Karpas-422 (cell line): Measurements from ENCODE around the gene RNPEP. TPM values are rescaled to one million over a fixed set of nuclear protein-coding genes. Genes with fewer than 3 reads are reported as not detected.
A peak's percentile ranks its signal among the peaks of the same experiment; 100 is the strongest.

Experiments
- DNase-seq: peaks from one replicate; pipeline ENCODE4 v3.0.0-alpha.2; 2015
- H2AFZ ChIP-seq: fragments of 200-600 bp; sonication (generic); 2 replicates; pipeline ENCODE4 v1.6.1; 2014; ENCODE audit warnings: antibody characterized with exemption, low read length, mixed read lengths
- H3K27ac ChIP-seq: fragments of 200-600 bp; sonication (generic); 2 replicates; pipeline ENCODE4 v1.5.1; 2014; ENCODE audit warnings: mild to moderate bottlenecking, low read length, moderate library complexity
- H3K27me3 ChIP-seq: fragments of 200-600 bp; sonication (generic); 2 replicates; pipeline ENCODE4 v1.6.1; 2014; ENCODE audit warnings: low read length, mixed read lengths
- H3K36me3 ChIP-seq: fragments of 200-600 bp; sonication (generic); 2 replicates; pipeline ENCODE4 v1.6.1; 2014; ENCODE audit warnings: low read length, mixed read lengths; ENCODE audit not compliant: insufficient read depth
- H3K4me1 ChIP-seq: fragments of 200-600 bp; sonication (generic); 2 replicates; pipeline ENCODE4 v1.6.1; 2014; ENCODE audit warnings: mild to moderate bottlenecking, low read length, mixed read lengths
- H3K4me2 ChIP-seq: fragments of 200-600 bp; sonication (generic); 2 replicates; pipeline ENCODE4 v1.6.1; 2014; ENCODE audit warnings: low read length, low read depth, mild to moderate bottlenecking; ENCODE audit not compliant: poor library complexity, severe bottlenecking
- H3K4me3 ChIP-seq: fragments of 200-600 bp; sonication (generic); 2 replicates; pipeline ENCODE4 v1.5.1; 2014; ENCODE audit warnings: mild to moderate bottlenecking, antibody characterized with exemption, low read length, mixed read lengths
- H3K79me2 ChIP-seq: fragments of 200-600 bp; sonication (generic); 2 replicates; pipeline ENCODE4 v1.6.1; 2014; ENCODE audit warnings: mild to moderate bottlenecking, low read length, mixed read lengths
- H3K9ac ChIP-seq: fragments of 200-600 bp; sonication (generic); 2 replicates; pipeline ENCODE4 v1.6.0; 2014; ENCODE audit warnings: low read length
- H3K9me2 ChIP-seq: fragments of 200-600 bp; sonication (generic), shearing (Covaris generic); replicated peaks from 2 replicates; pipeline ENCODE4 v1.6.0; 2014; ENCODE audit warnings: mild to moderate bottlenecking, low read length, moderate library complexity; ENCODE audit not compliant: insufficient read depth
- H3K9me3 ChIP-seq: fragments of 300-700, 200-600 bp; sonication (generic); 2 replicates; pipeline ENCODE4 v1.6.1; 2014; ENCODE audit warnings: low read length, mixed read lengths
- H4K20me1 ChIP-seq: fragments of 200-600 bp; sonication (generic); 2 replicates; pipeline ENCODE4 v1.6.1; 2014; ENCODE audit warnings: mild to moderate bottlenecking, antibody characterized with exemption, low read length, low read depth; ENCODE audit not compliant: insufficient read depth
- total RNA-seq: library from RNA; depleted of rRNA; stranded (reverse); fragments of >200 nt; shearing (Covaris generic); gene quantifications from 2 replicates; pipeline ENCODE4 v1.2.3, GENCODE V29; 2014; ENCODE audit warnings: low replicate concordance

RNPEP gene
- total RNA-seq, 1 experiment from 2014 or later: 49.2 TPM

DNA sequence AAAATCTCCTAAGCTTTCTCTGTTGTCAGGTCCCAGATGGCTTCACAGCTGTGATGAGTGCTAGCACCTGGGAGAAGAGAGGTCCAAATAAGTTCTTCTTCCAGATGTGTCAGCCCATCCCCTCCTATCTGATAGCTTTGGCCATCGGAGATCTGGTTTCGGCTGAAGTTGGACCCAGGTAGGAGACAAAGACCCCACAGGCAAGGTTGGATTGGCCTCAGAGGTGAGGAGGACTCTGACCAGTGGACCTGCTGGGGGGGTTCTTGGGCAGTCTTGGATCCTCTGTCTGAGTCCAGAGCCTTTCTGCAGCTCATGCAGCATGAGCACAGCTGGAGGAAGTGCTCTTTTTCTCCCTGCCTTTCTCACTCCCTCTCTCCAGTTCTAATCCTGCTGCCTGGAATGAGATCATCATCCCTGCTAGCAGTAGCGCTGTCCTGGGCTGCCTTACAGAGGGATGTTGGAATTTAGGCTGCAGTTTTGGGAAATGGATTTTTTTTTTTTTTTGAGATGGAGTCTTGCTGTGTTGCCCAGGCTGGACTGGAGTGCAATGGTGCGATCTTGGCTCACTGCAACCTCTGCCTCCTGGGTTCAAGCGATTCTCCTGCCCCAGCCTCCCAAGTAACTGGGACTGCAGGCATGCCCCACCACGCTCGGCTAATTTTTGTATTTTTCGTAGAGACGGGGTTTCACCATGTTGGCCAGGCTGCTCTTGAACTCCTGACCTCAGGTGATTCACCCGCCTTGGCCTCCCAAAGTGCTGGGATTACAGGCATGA lies 7.1 kb downstream of the RNPEP start:
- no peaks in the 10 kb centered on the region; the same call in 1 of the 2 replicates for H3K36me3 ChIP-seq
- H3K9ac ChIP-seq: no peak overlapping the region
- H3K4me2 ChIP-seq: no peak overlapping the region
- peaks cover 6% of the 10 kb centered on the region for H3K4me1 ChIP-seq
- no peaks in the 10 kb centered on the region for H3K27me3 ChIP-seq
- H3K9me2 ChIP-seq: no peaks in the 10 kb centered on the region
- H3K27ac ChIP-seq: no peak overlapping the region
- H4K20me1 ChIP-seq: no peaks in the 10 kb centered on the region
- H3K9me3 ChIP-seq: no peaks in the 10 kb centered on the region
- peaks cover 23% of the 10 kb centered on the region for H3K79me2 ChIP-seq
- H2AFZ ChIP-seq: no peak overlapping the region
- no peak overlapping the region for H3K4me3 ChIP-seq
- DNase-seq: no peak

- H3K27ac ChIP-seq: no peak overlapping the region
- H3K27me3 ChIP-seq: no peaks in the 10 kb centered on the region
- DNase-seq: no peak
- H3K4me3 ChIP-seq: no peak overlapping the region
- no peaks in the 10 kb centered on the region; the same call in 1 of the 2 replicates for H3K36me3 ChIP-seq
- H3K79me2 ChIP-seq: peaks cover 14% of the 10 kb centered on the region
- no peaks in the 10 kb centered on the region for H3K9me2 ChIP-seq
- H4K20me1 ChIP-seq: no peaks in the 10 kb centered on the region
- no peaks in the 10 kb centered on the region for H3K9me3 ChIP-seq
- H3K4me2 ChIP-seq: no peak overlapping the region
- no peak overlapping the region for H3K9ac ChIP-seq
- peaks cover 6% of the 10 kb centered on the region for H3K4me1 ChIP-seq
- no peak overlapping the region for H2AFZ ChIP-seq
These were observed 8.0 kb downstream of the RNPEP start for GRCh38 chr1:201990427-201990826.

DNA sequence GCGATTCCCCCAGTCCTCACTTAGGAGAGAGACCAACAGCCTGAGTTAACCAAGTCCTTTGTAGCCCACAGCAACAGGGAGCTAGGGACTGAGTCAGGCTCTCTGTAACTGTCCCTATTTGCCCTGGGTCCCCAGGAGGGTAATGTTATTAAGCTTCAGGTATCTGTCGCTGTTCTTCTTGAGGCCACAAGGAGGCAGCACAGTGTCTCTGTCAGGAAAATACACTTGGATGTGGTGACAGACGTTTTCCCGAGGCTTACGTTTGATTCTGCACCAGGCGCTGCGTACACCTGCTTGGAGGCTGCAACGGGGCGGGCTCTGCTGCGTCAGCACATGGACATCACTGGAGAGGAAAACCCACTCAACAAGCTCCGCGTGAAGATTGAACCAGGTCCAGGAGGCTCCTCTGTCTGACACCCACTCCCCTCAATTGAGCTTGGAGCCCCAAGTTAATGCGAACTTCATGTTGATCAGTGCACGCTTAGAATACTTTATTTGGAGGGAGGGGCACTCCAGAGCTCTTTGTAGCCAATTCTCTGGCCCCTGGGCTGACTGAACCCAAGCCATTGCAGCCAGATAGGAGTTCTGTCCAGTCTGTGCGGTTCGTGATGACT lies 17.3 kb downstream of the RNPEP start:
- Histone ChIP-seq H3K27ac (no peak overlapping the region), H3K9ac (no peak overlapping the region), H2AFZ (no peak overlapping the region), H3K4me1 (no peaks in the 10 kb centered on the region), H4K20me1 (no peaks in the 10 kb centered on the region), H3K4me2 (no peak overlapping the region), H3K79me2 (no peaks in the 10 kb centered on the region), H3K36me3 (peaks cover 19% of the 10 kb centered on the region; the same call in 1 of the 2 replicates), H3K9me2 (no peaks in the 10 kb centered on the region), H3K27me3 (no peaks in the 10 kb centered on the region), H3K4me3 (no peak overlapping the region), H3K9me3 (no peaks in the 10 kb centered on the region)
- peak; percentile 76 for DNase-seq

GRCh38 chr1:202002507-202002906 lies 20.1 kb downstream of the RNPEP start:
- Histone ChIP-seq H3K27me3 (no peaks in the 10 kb centered on the region), H3K4me1 (no peaks in the 10 kb centered on the region), H3K9me2 (no peaks in the 10 kb centered on the region), H3K79me2 (no peaks in the 10 kb centered on the region), H3K9ac (no peak overlapping the region), H3K4me3 (no peak overlapping the region), H3K4me2 (no peak overlapping the region), H2AFZ (no peak overlapping the region), H4K20me1 (no peaks in the 10 kb centered on the region), H3K36me3 (peaks cover 16% of the 10 kb centered on the region; the same call in 1 of the 2 replicates), H3K9me3 (no peaks in the 10 kb centered on the region), H3K27ac (no peak overlapping the region)
- DNase-seq: no peak

GRCh38 chr1:202004711-202005110 lies 22.3 kb downstream of the RNPEP start:
- no peak for DNase-seq
- peaks cover 15% of the 10 kb centered on the region; the same call in 1 of the 2 replicates for H3K36me3 ChIP-seq

DNA sequence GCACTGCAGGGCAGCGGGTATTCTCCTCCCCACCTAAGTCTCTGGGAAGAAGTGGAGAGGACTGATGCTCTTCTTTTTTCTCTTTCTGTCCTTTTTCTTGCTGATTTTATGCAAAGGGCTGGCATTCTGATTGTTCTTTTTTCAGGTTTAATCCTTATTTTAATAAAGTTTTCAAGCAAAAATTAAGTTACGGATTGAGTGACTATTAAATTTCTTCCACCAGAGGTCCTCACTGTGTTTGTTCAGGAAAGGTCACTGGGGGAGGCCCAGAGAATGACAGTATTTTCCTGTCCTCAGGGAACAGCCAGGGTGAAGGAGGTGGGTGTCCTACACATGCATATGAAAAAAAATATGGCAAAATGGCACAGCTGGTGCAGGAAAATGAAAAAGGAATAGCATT lies 23.5 kb downstream of the RNPEP start:
- Histone ChIP-seq H3K4me1 (peaks cover 12% of the 10 kb centered on the region), H3K9me3 (no peaks in the 10 kb centered on the region), H3K9me2 (no peaks in the 10 kb centered on the region), H4K20me1 (no peaks in the 10 kb centered on the region; the same call in 1 of the 2 replicates), H3K36me3 (peaks cover 10% of the 10 kb centered on the region; the same call in 1 of the 2 replicates), H3K27me3 (no peaks in the 10 kb centered on the region), H2AFZ (no peak overlapping the region), H3K27ac (no peak overlapping the region), H3K79me2 (no peaks in the 10 kb centered on the region), H3K9ac (no peak overlapping the region), H3K4me2 (no peak overlapping the region), H3K4me3 (no peak overlapping the region)
- DNase-seq: no peak

More at GRCh38 chr1:202004711-202005110, 22.3 kb downstream of the RNPEP start:
- Histone ChIP-seq H2AFZ (no peak overlapping the region), H3K4me1 (peaks cover 1% of the 10 kb centered on the region), H3K9me3 (no peaks in the 10 kb centered on the region), H4K20me1 (no peaks in the 10 kb centered on the region; the same call in 1 of the 2 replicates), H3K79me2 (no peaks in the 10 kb centered on the region), H3K4me2 (no peak overlapping the region), H3K27ac (no peak overlapping the region), H3K27me3 (no peaks in the 10 kb centered on the region), H3K4me3 (no peak overlapping the region), H3K9me2 (no peaks in the 10 kb centered on the region), H3K9ac (no peak overlapping the region)

GRCh38 chr1:202007304-202007703 lies 24.9 kb downstream of the RNPEP start:
- no peaks in the 10 kb centered on the region for H3K9me3 ChIP-seq
- H3K79me2 ChIP-seq: no peaks in the 10 kb centered on the region
- no peak overlapping the region for H3K4me3 ChIP-seq
- no peak overlapping the region for H3K4me2 ChIP-seq
- no peaks in the 10 kb centered on the region for H3K9me2 ChIP-seq
- no peaks in the 10 kb centered on the region; the same call in 1 of the 2 replicates for H4K20me1 ChIP-seq
- no peak overlapping the region for H3K9ac ChIP-seq
- H3K36me3 ChIP-seq: peaks cover 5% of the 10 kb centered on the region; the same call in 1 of the 2 replicates
- no peak overlapping the region for H2AFZ ChIP-seq
- DNase-seq: no peak
- no peaks in the 10 kb centered on the region for H3K27me3 ChIP-seq
- H3K27ac ChIP-seq: no peak overlapping the region
- peaks cover 12% of the 10 kb centered on the region for H3K4me1 ChIP-seq

DNA sequence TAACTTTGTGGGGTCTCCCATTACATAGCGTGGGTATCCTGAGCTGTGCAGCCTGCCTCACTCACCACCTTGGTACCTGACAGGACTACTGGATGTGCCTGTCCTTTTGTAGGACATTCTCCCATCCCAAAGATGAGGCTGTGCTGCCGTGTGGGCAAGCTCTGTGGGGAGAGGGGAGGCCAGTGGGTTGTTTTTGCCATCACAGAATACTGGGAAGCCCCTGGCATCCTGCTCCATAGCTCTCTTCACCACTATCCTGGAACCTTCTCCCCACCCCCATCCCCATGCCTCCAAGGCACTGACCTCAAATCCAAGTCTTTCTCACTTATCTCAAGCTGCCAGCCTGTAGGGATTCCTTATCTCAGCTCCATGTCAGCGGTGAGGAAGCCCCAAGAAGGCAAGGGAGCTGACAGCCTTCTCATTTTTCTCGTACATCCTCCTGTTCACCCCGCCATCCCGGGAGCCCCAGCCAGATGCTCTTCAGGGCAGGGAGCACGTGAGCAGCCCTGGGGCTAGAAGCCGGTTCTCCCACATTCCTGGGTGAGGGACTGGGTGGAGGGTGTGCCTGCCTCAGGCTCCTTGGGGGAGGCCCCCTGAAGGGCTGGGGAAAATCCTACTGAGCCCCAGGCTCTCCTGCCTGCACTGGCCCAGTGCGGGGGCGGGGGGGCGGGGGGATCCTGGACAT lies 25.5 kb downstream of the RNPEP start:
- Histone ChIP-seq H3K9me2 (no peaks in the 10 kb centered on the region), H3K4me1 (peaks cover 12% of the 10 kb centered on the region), H2AFZ (no peak overlapping the region), H3K36me3 (peaks cover 5% of the 10 kb centered on the region; the same call in 1 of the 2 replicates), H4K20me1 (no peaks in the 10 kb centered on the region; the same call in 1 of the 2 replicates), H3K27me3 (no peaks in the 10 kb centered on the region), H3K4me2 (no peak overlapping the region), H3K9me3 (no peaks in the 10 kb centered on the region), H3K27ac (no peak overlapping the region), H3K79me2 (no peaks in the 10 kb centered on the region), H3K9ac (no peak overlapping the region), H3K4me3 (no peak overlapping the region)
- DNase-seq: no peak
